Stimulated activated CD4-positive, alpha-beta T cell treated with anti-CD3 and anti-CD28 coated beads, Interleukin-2, amount 100 ng/mL, for 24 hours (primary cell): Measurements from ENCODE around the gene UEVLD.
A peak's percentile ranks its signal among the peaks of the same experiment; 100 is the strongest.
"Not testable (repeated sequence)": the region's sequence is repeated elsewhere in the genome, so short reads cannot be mapped to it uniquely, and the experiment has no call there.

ENCODE experiments used
- DNase-seq, 2 donors: peaks; one replicate each; pipeline ENCODE4 v3.0.0-alpha.2; 2020

The UEVLD gene

GRCh38 chr11:18588297-18589252 lies at the start of gene UEVLD:
UEVLD (minus strand) TSS chr11:18588734; CDS start chr11:18588654, 80 bp downstream.
- peak; percentile 73 to 83 for DNase-seq

GRCh38 chr11:18634140-18635032 lies 45.9 kb upstream of the UEVLD start, which contains the start of gene SPTY2D1:
SPTY2D1 (minus strand) TSS chr11:18634342; CDS start chr11:18634257, 85 bp downstream.
- peak; percentile 96 to 97 for DNase-seq

DNA sequence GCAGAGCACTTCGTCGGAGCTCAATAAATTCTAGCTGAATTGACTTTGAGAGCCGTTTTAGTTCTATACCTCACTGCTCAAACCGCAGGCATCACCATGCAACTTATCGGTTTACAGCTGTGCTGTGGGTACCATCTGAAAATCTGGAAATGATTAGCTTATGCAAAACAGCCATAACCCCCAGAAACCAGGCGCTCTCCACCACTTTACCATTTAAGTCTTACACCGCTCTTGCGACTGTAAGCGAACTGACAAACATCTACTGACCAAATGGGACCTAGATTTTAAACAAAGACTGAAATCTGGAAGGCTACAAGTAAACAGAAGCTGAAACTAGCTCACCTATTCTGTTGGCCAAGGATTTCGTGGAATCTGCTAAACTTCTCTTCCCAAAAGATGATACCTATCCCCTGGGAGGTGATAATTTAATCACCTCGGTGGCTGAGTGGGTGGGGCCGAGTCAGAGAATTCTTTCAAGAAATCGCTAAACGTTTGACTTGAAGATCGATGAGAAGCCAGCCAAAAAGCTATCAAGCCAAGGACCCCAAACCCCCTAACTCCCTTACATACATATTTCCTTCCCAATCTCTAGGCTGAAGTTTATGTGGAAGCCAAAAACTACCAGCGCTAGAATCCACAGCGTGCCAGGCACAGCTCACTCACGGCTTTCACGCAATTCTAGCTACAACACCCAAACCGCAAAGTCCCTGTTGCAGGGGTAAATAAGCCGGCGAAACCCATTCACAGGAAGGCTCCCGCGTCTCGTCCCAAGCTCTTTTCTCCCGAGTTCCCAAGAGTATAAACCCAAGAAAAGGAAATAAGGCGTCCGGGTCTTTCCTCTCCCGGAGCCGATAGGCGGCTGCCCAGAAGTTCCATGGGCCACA lies 45.0 kb upstream of the UEVLD start:
- DNase-seq, result peak; percentile 31 to 43

GRCh38 chr11:18632841-18633240 lies 44.3 kb upstream of the UEVLD start:
- no peak for DNase-seq

DNA sequence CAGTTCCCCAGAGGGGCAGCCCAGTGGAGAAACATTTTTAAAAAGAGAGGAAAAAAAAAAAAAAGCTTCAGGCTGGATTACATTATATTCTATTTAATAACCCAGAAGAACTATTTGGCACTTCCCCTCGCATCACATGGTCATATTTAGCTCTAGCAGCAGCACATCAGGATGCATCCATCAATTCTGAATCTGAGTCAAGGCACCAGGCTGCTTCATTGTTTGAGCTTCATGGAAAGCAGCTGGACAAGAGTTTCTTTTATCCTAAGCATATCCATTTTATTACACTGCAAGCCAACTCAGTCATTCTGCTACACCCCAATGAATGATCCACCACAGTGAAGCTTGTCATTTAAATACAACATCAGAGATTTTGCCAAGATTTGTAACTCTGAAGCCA lies 35.6 kb upstream of the UEVLD start:
- DNase-seq, result no peak

DNA sequence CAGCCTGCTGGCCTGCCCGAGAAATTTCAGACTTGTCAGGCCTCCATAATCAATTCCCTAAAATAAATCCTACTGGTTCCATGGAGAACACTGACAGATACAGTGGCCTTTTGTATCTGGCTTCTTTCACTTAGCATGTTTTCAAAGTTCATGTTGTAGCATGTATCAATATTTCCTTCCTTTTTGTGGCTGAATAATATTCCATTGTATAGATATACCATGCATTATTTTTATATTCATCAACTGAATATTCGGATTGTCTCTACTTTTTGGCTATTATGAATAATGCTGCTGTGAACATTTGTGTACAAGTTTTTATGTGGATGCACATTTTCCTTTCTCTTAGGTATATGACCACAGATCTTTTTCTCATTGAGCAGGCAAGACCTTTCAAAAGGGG lies 35.2 kb upstream of the UEVLD start:
- DNase-seq, result no peak

DNA sequence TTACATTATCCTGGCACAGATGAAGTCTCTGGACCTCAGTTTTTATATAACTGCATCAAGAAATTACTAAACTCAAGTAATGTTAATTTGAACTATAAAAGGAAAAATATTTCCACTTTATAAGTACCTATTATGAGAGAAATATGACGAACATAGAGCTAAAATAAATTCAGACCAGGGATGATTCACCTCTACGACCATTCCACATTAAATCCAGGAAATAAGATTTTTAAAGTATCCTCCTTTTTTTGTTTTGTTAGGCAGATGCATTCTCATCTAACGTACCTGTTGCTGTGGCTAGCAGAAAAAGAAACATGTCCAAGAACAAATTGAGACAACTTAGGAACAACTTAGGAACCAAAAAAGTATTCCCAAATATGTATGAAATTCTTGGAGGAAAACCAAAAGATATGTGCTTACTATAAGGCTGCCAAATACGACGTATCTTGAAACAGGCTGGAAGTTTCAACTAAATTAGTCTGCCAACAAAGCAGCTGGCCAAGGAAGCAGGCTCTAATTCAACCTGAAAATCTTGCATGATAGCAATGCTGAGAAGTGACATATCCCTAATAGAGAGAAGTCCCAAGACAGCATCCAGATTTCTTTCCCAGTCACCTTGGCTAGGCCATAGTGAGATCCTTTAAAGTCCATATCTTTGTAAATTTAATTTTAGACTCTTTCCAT lies 29.9 kb upstream of the UEVLD start:
- DNase-seq, result no peak

DNA sequence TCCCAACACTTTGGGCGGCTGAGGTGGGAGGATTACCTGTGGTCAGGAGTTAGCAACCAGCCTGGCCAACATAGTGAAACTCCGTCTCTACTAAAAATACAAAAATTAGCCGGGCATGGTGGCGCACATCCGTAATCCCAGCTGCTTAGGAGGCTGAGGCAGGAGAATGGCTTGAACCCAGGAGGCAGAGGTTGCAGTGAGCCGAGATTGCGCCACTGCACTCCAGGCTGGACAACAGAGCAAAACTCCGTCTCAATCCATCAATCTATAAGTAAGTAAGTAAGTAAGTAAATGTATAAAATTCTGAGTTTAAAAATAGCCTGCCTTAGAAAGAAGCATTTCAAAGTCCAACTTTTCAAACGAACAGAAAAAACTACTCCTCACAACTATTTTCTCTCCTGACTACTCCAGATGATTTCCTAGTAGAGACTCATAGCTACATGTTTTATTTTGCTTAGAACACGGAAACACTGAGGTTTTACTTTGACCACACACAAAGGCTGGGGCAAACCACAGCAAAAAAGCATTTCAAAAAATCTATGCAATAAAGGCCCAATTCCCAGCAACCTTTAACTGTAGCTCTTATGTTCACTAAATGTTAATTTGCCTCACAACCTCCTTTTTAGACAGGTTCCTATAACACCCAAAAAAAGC lies 29.3 kb upstream of the UEVLD start:
- peak in 1 of 2 donors; percentile 14 for DNase-seq

DNA sequence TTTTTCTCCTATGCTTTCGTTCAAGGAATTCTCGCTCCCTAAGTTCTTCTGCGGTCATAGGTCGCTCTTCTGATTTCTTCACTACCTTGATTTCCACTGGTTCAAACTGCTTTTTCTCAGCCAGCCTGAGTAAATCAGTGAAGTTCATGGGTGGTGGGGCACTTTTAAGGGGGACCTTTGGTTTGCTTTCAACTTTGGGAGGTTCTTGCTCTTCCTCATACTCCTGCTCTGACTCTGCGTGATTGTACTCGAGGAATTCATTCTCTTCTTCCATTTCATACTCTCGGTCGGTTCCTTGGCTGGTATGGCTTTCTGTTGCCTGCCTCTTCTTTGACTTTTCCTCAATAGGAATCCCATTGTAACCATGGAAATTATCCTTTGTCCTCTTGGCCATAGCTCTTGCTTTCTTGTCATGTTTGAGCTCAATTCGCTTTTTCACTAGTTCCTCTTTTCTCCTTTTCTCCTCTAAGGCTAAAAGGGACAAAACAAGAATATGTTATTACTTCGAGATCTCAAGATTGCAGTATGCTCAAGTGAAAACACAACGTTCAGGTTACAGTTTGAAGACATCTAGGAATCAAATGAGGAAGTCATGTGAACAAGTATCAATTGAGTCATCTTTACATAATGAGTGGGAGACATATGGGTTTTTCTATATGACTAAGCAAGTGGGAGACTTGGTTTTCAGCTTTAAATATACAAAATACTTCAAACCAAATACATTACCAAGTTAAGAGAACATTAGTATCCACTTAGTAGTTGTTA lies 27.3 kb upstream of the UEVLD start:
- no peak for DNase-seq

GRCh38 chr11:18614667-18615066 lies 26.1 kb upstream of the UEVLD start:
- no peak for DNase-seq

DNA sequence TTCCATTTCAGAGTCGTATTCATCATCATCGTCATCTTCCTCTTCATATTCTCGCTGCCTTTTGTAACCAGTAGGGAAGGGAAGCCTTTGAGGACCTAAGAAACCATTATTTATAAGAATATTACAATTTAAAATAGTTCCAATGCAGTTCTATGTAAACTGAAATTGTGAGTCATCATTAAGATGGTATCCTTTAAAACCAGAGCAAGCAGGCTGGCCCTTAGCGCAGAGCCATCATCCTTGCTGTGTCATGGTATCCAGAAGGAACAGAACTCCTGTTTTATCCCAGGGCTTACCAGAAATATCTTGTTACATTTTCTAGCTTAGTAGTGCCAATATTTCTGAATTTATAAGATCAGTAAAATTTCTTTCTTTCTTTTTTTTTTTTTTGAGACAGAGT lies 23.9 kb upstream of the UEVLD start:
- no peak for DNase-seq

- DNase-seq, result no peak
Measured at GRCh38 chr11:18611196-18611595, 22.7 kb upstream of the UEVLD start.

- no peak for DNase-seq
Measured at GRCh38 chr11:18608376-18608775, 19.8 kb upstream of the UEVLD start.

DNA sequence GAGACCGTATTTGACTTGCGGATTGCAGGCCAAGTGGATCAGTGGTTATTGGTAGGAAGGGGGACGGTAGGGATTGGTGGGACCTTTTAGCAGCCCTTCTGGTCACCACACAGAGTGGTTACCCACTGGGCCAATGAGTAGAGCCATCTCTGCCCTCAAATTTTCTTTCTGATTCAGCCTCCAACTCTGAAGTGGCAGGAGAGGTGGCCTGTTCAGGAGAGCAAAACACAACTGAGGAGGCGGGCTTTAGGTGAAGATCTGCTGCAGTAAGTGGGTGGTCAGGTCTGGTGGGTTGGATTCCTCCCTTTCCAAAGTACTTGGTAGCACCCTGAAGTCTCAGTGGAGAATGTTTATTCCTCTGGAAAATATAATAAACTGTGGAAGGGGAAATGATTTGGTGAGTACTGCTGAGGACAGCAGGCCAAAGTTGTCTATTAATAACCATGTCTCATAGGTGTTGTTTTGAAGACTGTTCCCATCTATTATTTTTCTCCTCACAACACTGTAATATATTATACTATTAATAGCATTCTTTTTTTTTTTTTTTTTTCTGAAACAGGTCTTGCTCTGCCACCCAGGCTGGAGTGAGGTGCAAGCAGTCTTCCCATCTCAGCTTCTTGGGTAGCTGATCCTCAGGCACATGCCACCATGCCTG lies 12.5 kb upstream of the UEVLD start:
- DNase-seq, result no peak

DNA sequence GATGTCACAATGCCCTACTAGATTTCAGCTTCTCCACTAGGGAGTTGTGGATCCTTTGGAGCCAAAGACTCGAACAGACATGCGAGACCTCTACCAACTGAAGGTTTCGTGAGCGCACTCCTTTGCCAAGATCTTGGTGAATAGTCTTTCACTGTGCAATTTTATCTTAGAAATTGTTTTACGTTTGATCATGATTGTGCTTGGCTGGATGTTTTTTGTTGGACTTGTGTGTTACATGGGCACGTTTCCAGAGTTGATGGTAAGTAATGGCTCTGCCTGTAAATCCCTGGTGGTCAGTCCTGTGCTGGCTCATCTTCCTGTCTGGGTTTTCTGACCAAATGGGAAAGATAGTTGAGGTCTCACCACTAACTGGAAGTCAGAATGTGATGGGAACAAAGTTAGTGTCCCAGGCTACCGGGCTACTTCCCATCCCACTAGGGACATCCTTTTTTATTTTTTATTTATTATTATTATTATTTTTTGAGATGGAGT lies 11.3 kb upstream of the UEVLD start, which contains the start of gene MISFA:
TSS of gene MISFA (plus strand) at position 51 of the 492 bp plus-strand sequence. CDS start at position 191, 140 bp downstream.
- no peak for DNase-seq

DNA sequence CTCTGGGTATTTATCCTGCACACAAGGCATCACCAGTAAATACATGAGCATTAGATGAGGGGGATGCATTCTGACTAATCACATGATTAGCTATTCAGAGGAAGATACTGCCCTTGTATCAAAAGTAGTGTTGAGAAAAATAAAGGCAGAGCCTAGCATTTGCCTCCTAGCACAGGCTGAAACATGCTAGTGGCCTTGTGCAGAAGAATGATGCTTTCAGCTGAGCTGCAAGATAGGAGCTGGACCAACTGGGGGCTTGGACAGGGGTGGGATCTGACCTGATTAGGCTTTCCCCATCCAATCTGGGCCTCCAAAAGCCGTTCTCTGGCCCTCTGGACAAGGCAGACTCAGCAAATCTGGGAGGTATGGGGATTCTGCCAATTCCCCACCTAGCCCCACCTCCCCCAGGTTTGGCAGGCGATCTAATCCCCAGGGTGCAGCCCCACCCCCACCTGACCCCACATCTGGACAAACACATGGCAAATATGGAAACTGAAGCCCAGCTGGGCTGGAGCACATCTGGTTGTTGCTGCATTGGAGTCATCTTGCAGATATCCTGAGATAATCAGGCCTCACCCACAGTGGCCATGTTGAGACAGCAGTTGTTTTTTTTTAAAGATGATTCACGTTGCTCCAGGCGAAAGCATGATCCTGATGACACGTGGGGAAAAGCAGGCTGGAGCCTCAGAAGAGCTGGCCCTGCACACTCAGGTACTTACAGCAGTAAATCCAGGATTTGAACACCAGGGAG lies 6.6 kb upstream of the UEVLD start:
- DNase-seq, result no peak

DNA sequence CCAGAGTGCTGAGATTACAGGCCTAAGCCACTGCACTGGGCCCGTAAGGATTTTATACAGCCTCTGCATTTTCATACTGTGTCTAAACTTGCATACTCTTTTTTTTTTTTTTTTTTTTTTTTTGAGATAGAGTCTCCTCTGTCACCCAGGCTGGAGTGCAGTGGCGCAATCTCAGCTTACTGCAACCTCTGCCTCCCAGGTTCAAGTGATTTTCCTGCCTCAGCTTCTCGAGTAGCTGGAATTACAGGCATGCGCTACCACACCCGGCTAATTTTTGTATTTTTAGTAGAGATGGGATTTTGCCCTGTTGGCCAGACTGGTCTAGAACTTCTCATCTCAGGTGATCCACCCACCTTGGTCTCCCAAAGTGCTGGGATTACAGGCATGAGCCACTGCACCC lies 5.6 kb upstream of the UEVLD start:
- DNase-seq, result not testable (repeated sequence)

- DNase-seq, result no peak
Measured at GRCh38 chr11:18590571-18590970, 2.0 kb upstream of the UEVLD start.

DNA sequence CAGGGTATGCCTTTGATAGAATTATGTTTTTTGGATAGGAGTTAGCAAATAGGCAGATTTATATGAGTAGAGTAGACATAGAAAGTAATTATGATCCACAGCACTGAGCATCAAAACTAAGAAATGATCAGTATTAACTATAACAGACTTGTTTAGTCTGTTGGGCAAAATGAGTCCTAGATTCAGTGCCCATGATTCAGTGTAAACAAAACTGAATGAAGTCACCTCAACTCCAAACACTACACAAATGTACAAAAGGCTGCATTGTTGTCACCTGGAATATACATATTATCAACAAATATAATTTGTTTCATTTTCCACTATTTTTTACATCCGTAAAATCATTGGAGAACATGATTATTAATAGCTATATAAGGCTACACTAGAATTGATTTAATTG lies 6.7 kb downstream of the UEVLD start:
- DNase-seq, result no peak
